Cerebellar cortex (tissue), 1 donor: ENCODE data around the gene NBAS.
"Not testable (repeated sequence)": the region's sequence is repeated elsewhere in the genome, so short reads cannot be mapped to it uniquely, and the experiment has no call there.

Experiments used
- DNase-seq: peaks from one replicate; pipeline ENCODE4 v3.0.0-alpha.2; 2015; ENCODE audit warnings: low spot score

The NBAS gene

GRCh38 chr2:15527074-15527739 lies 33.9 kb downstream of the NBAS start:
- DNase-seq: no peak

- DNase-seq: no peak
Measured at GRCh38 chr2:15521641-15522181, 39.4 kb downstream of the NBAS start.

GRCh38 chr2:15520346-15520745 lies 40.8 kb downstream of the NBAS start:
- DNase-seq: no peak

- DNase-seq: not testable (repeated sequence)
Measured at GRCh38 chr2:15518759-15519158, 42.4 kb downstream of the NBAS start.

- no peak for DNase-seq
Measured at GRCh38 chr2:15517793-15518192, 43.3 kb downstream of the NBAS start.

- no peak for DNase-seq
Measured at GRCh38 chr2:15511686-15512085, 49.4 kb downstream of the NBAS start.

- DNase-seq: no peak
Measured at GRCh38 chr2:15510552-15510951, 50.6 kb downstream of the NBAS start.

- no peak for DNase-seq
Measured at GRCh38 chr2:15510131-15510530, 51.0 kb downstream of the NBAS start.

- DNase-seq: no peak
Measured at GRCh38 chr2:15507697-15508096, 53.4 kb downstream of the NBAS start.

- DNase-seq: no peak
Measured at GRCh38 chr2:15507061-15507460, 54.1 kb downstream of the NBAS start.

GRCh38 chr2:15506229-15506819 lies 54.8 kb downstream of the NBAS start:
- no peak for DNase-seq

- no peak for DNase-seq
Measured at GRCh38 chr2:15504882-15505663, 56.1 kb downstream of the NBAS start.

GRCh38 chr2:15499251-15499650 lies 61.9 kb downstream of the NBAS start:
- DNase-seq: not testable (repeated sequence)

GRCh38 chr2:15498554-15498953 lies 62.6 kb downstream of the NBAS start:
- no peak for DNase-seq

- peak; percentile 18 for DNase-seq
Measured at GRCh38 chr2:15494877-15495276, 66.3 kb downstream of the NBAS start.

GRCh38 chr2:15492773-15493325 lies 68.3 kb downstream of the NBAS start:
- DNase-seq: no peak

GRCh38 chr2:15486770-15487169 lies 74.4 kb downstream of the NBAS start:
- no peak for DNase-seq

- no peak for DNase-seq
Measured at GRCh38 chr2:15485949-15486348, 75.2 kb downstream of the NBAS start.

- DNase-seq: no peak
Measured at GRCh38 chr2:15481000-15481399, 80.1 kb downstream of the NBAS start.

GRCh38 chr2:15480552-15480951 lies 80.6 kb downstream of the NBAS start:
- no peak for DNase-seq

GRCh38 chr2:15472876-15473275 lies 88.3 kb downstream of the NBAS start:
- DNase-seq: no peak

GRCh38 chr2:15472133-15472532 lies 89.0 kb downstream of the NBAS start:
- DNase-seq: no peak

GRCh38 chr2:15471606-15472005 lies 89.5 kb downstream of the NBAS start:
- DNase-seq: no peak
